H1 (cell line): ENCODE results near the gene CRKL. TPM values are rescaled to one million over a fixed set of nuclear protein-coding genes. Genes with fewer than 3 reads are reported as not detected.

Experiments
- CTCF ChIA-PET: fragments of 300-600 bp; sonication (Branson Sonifier 250); formaldehyde crosslinking; loops from one replicate; lab custom pipeline; 2021; ENCODE audit not compliant: partially characterized antibody; lab: Charles Lee
- POLR2A ChIA-PET: fragments of 300-600 bp; sonication (Branson Sonifier 250); formaldehyde crosslinking; loops from one replicate; lab custom pipeline; 2021; ENCODE audit warnings: inconsistent platforms; ENCODE audit not compliant: partially characterized antibody; lab: Charles Lee
- DNase-seq, 2 experiments: peaks; one replicate each; pipeline versions ENCODE4 v3.0.0 to v3.0.0-alpha.2; 2010 to 2022; ENCODE audit warnings: low spot score in 2 of 2, low read depth in 1 of 2, mixed read lengths in 1 of 2
- FAIRE-seq: peaks from 2 replicates; lab custom pipeline; 2011; peaks lifted over from hg19 to GRCh38; lab: Jason Lieb, UNC
- H2AFZ ChIP-seq: 2 replicates; pipeline ENCODE4 v1.8.1; 2012; ENCODE audit warnings: low read length, inconsistent platforms
- H2AK5ac ChIP-seq: 2 replicates; pipeline ENCODE4 v1.6.1; 2013; ENCODE audit warnings: low read depth, low read length
- H2BK120ac ChIP-seq: replicated peaks from 2 replicates; pipeline ENCODE3; 2013; ENCODE audit warnings: low read depth, low read length, inconsistent platforms
- H2BK12ac ChIP-seq: 2 replicates; pipeline ENCODE4 v1.6.1; 2013; ENCODE audit warnings: low read depth, low read length
- H2BK15ac ChIP-seq: 2 replicates; pipeline ENCODE4 v1.6.1; 2013; ENCODE audit warnings: low read length
- H2BK20ac ChIP-seq: 2 replicates; pipeline ENCODE4 v1.6.1; 2013; ENCODE audit warnings: low read length
- H2BK5ac ChIP-seq: 2 replicates; pipeline ENCODE4 v1.6.1; 2013; ENCODE audit warnings: low read depth, low read length
- H3K14ac ChIP-seq: 2 replicates; pipeline ENCODE4 v1.6.1; 2013; ENCODE audit warnings: inconsistent platforms; ENCODE audit not compliant: insufficient read length
- H3K18ac ChIP-seq: 2 replicates; pipeline ENCODE4 v1.6.1; 2013; ENCODE audit warnings: low read length; ENCODE audit errors: extremely low read depth
- H3K23ac ChIP-seq: 2 replicates; pipeline ENCODE4 v1.6.1; 2013; ENCODE audit warnings: inconsistent platforms; ENCODE audit not compliant: insufficient read length
- H3K23me2 ChIP-seq: 2 replicates; pipeline ENCODE4 v1.6.1; 2013; ENCODE audit warnings: low read depth, low read length
- H3K27ac ChIP-seq: 2 replicates; pipeline ENCODE4 v1.6.1; 2011; ENCODE audit warnings: low read depth, low read length, inconsistent platforms
- H3K27me3 ChIP-seq, 4 experiments: replicated peaks in 1 of 4; 1 replicate in 1 of 4; 2 replicates in 3 of 4; pipeline versions ENCODE4 v1.6.1 to v1.8.1; 2011 to 2013; ENCODE audit warnings: low read length in 3 of 4, mild to moderate bottlenecking in 3 of 4, inconsistent platforms in 2 of 4, mixed read lengths in 2 of 4, moderate library complexity in 1 of 4; ENCODE audit not compliant: control insufficient read depth in 3 of 4, insufficient read depth in 3 of 4; ENCODE audit errors: extremely low read depth in 1 of 4
- H3K36me3 ChIP-seq, 4 experiments: 2 replicates each; pipeline versions ENCODE4 v1.6.1 to v1.8.1; 2011 to 2013; ENCODE audit warnings: mild to moderate bottlenecking in 4 of 4, low read length in 3 of 4, moderate library complexity in 2 of 4, control low read depth in 1 of 4, inconsistent platforms in 1 of 4; ENCODE audit not compliant: insufficient read depth in 4 of 4, control insufficient read depth in 2 of 4
- H3K4ac ChIP-seq: replicated peaks from 2 replicates; pipeline ENCODE3; 2013; ENCODE audit warnings: low read length, low read depth, mixed read lengths, inconsistent platforms; ENCODE audit not compliant: insufficient read length
- H3K4me1 ChIP-seq, 4 experiments: replicated peaks in 1 of 4; 1 replicate in 1 of 4; 2 replicates in 3 of 4; pipeline versions ENCODE4 v1.6.1 to v1.8.1; 2011 to 2013; ENCODE audit warnings: low read length in 3 of 4, inconsistent platforms in 2 of 4, mixed read lengths in 1 of 4; ENCODE audit not compliant: insufficient read depth in 4 of 4, control insufficient read depth in 3 of 4
- H3K4me2 ChIP-seq, 2 experiments: 2 replicates each; pipeline versions ENCODE4 v1.6.1 to v1.8.1; 2011 to 2013; ENCODE audit warnings: low read depth in 2 of 2, low read length in 2 of 2, control low read depth in 1 of 2, inconsistent platforms in 1 of 2, mild to moderate bottlenecking in 1 of 2; ENCODE audit not compliant: insufficient read depth in 1 of 2
- H3K4me3 ChIP-seq, 4 experiments: fragments of 200-600, 300-600 bp in 1 of 4; sonication (generic), shearing (Covaris generic), sonication (Bioruptor Twin) in 1 of 4; 2 replicates each; pipeline versions ENCODE4 v1.5.1 to v1.8.1; 2011 to 2016; ENCODE audit warnings: low read length in 4 of 4, low read depth in 3 of 4, control low read depth in 2 of 4, inconsistent platforms in 2 of 4, mild to moderate bottlenecking in 2 of 4, mixed read lengths in 1 of 4, moderate library complexity in 1 of 4; ENCODE audit not compliant: insufficient read depth in 2 of 4; ENCODE audit errors: extremely low read depth in 1 of 4
- H3K56ac ChIP-seq: replicated peaks from 2 replicates; pipeline ENCODE3; 2013; ENCODE audit warnings: low read depth, mild to moderate bottlenecking, mixed read lengths, low read length, inconsistent platforms; ENCODE audit not compliant: insufficient read length
- H3K79me1 ChIP-seq: 2 replicates; pipeline ENCODE4 v1.6.1; 2013; ENCODE audit warnings: low read depth, low read length, control low read depth
- H3K79me2 ChIP-seq, 2 experiments: 2 replicates each; pipeline versions ENCODE4 v1.6.1 to v1.8.1; 2012 to 2013; ENCODE audit warnings: low read length in 2 of 2, mild to moderate bottlenecking in 2 of 2, inconsistent platforms in 1 of 2; ENCODE audit not compliant: insufficient read depth in 2 of 2, control insufficient read depth in 1 of 2
- H3K9ac ChIP-seq, 4 experiments: replicated peaks in 1 of 4; 1 replicate in 1 of 4; 2 replicates in 3 of 4; pipeline versions ENCODE4 v1.6.1 to v1.8.1; 2011 to 2013; ENCODE audit warnings: low read depth in 3 of 4, low read length in 3 of 4, control low read depth in 2 of 4, mild to moderate bottlenecking in 2 of 4, moderate library complexity in 2 of 4, inconsistent platforms in 1 of 4; ENCODE audit errors: extremely low read depth in 1 of 4
- H3K9me3 ChIP-seq, 2 experiments: 2 replicates each; pipeline versions ENCODE4 v1.6.1 to v1.8.1; 2012 to 2013; ENCODE audit warnings: mild to moderate bottlenecking in 2 of 2, moderate library complexity in 2 of 2, control low read depth in 1 of 2, inconsistent platforms in 1 of 2, low read depth in 1 of 2, low read length in 1 of 2, mixed read lengths in 1 of 2; ENCODE audit not compliant: insufficient read depth in 2 of 2
- H4K20me1 ChIP-seq, 2 experiments: replicated peaks in 1 of 2; 2 replicates each; pipeline versions ENCODE3 to v1.8.1; 2011 to 2013; ENCODE audit warnings: inconsistent platforms in 2 of 2, low read length in 2 of 2, mild to moderate bottlenecking in 1 of 2; ENCODE audit not compliant: insufficient read depth in 2 of 2, control insufficient read depth in 1 of 2
- H4K5ac ChIP-seq: 2 replicates; pipeline ENCODE4 v1.6.1; 2013; ENCODE audit warnings: low read length, low read depth, mixed read lengths, inconsistent platforms; ENCODE audit not compliant: insufficient read length
- H4K8ac ChIP-seq: 2 replicates; pipeline ENCODE4 v1.8.0; 2013; ENCODE audit warnings: mild to moderate bottlenecking, moderate library complexity, low read length, inconsistent platforms; ENCODE audit not compliant: insufficient read depth; ENCODE audit errors: extremely low read depth
- H4K91ac ChIP-seq: replicated peaks from 2 replicates; pipeline ENCODE3; 2013; ENCODE audit warnings: low read length, mixed read lengths, inconsistent platforms; ENCODE audit not compliant: insufficient read length
- CBX5 ChIP-seq: fragments of 300-800, 300-1000 bp; sonication (generic); IDR thresholded peaks from 2 replicates; pipeline ENCODE4 v1.7.1; 2016; ENCODE audit warnings: antibody characterized with exemption, low read length, low read depth
- EZH2 ChIP-seq: fragments of 200-600 bp; sonication (generic); IDR thresholded peaks from 2 replicates; pipeline ENCODE4 v1.7.1; 2012; ENCODE audit warnings: low read depth, mild to moderate bottlenecking, moderate library complexity, low read length, inconsistent platforms; ENCODE audit not compliant: severe bottlenecking
- HDAC6 ChIP-seq: IDR thresholded peaks from one replicate; pipeline ENCODE4 v1.7.1; 2012; ENCODE audit warnings: low read depth, mild to moderate bottlenecking, inconsistent platforms, low read length, moderate library complexity
- NRF1 ChIP-seq: IDR thresholded peaks from 2 replicates; pipeline ENCODE4 v1.6.1; 2011; ENCODE audit warnings: mild to moderate bottlenecking, low read depth, low read length, improper control_type of control experiment
- POLR2AphosphoS5 ChIP-seq: IDR thresholded peaks from 2 replicates; pipeline ENCODE4 v1.6.1; 2011; ENCODE audit warnings: low read depth, low read length
- SP1 ChIP-seq: IDR thresholded peaks from 2 replicates; pipeline ENCODE4 v1.6.1; 2011; ENCODE audit warnings: low read depth, low read length
- SUZ12 ChIP-seq: fragments of 200-600 bp; sonication (generic); IDR thresholded peaks from 2 replicates; pipeline ENCODE4 v1.6.1; 2012; ENCODE audit warnings: mild to moderate bottlenecking, inconsistent platforms, low read length, moderate library complexity, mixed read lengths
- TAF7 ChIP-seq: optimal IDR thresholded peaks from 2 replicates; pipeline ENCODE3; 2011; ENCODE audit warnings: low read depth, mild to moderate bottlenecking, inconsistent platforms, low read length, moderate library complexity, borderline replicate concordance
- WGBS, 2 experiments: shearing (Covaris generic) in 1 of 2; methylation state at CpG; one replicate each; pipeline versions ENCODE4 v1.1.6 to v1.1.7; 2013 to 2015; ENCODE audit warnings: low lambda C conversion rate in 2 of 2, mixed read lengths in 2 of 2, inconsistent platforms in 1 of 2, low coverage in 1 of 2, missing lambda C conversion rate in 1 of 2; ENCODE audit not compliant: insufficient replicate concordance in 2 of 2, insufficient coverage in 1 of 2, insufficient read length in 1 of 2; ENCODE audit errors: extremely low coverage in 1 of 2, missing lambda C conversion rate in 1 of 2; 5-methylcytosine and 5-hydroxymethylcytosine counted together
- polyA plus RNA-seq, 7 experiments: library from polyadenylated mRNA; depleted of rRNA in 3 of 7; stranded (reverse) in 5 of 7; unstranded in 2 of 7; fragments of >200 nt in 5 of 7; fragments of 200-250 nt in 2 of 7; gene quantifications; 1 replicate in 5 of 7; 2 replicates in 1 of 7; 4 replicates in 1 of 7; pipeline versions ENCODE4 v1.2.1 to v1.2.3, GENCODE V29; 2011 to 2013; ENCODE audit warnings: missing spikeins in 2 of 7, mixed read lengths in 2 of 7
- total RNA-seq: library from RNA; stranded (reverse); fragmentation: NEBNext Ultra II Directional; extraction: Animal tissue kit (Norgen Biotek cat#: 25700); gene quantifications from 2 replicates; pipeline ENCODE4 v1.2.1, GENCODE V29; 2021

Gene CRKL
- total and polyA plus RNA-seq, 2 of the 8 experiments (the other 6 are each of a cell fraction or from before 2014, with no cell fraction given) = 34.5 to 94.5 TPM

DNA sequence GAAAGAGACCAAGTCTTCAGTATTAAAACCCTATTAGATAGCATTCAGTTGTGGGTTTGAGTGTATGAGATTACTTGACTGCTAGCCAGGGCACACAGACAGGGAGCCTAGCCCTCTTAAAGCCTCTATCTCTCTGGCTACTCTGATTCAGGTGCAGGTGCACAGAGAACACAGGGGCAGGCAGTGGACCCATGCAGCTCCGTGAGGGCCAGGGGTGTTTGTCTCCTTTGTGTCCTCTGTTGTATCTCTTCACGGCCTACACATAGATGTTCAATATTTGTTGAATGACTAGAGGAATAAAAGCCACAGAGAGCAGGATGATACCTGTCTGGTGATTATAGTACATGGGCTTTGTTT, 28.3 kb downstream of the CRKL start:
- peaks cover under 1 to 16% (median 10%) of the 10 kb centered on the region in 4 experiments; a peak in 6 of 8 replicates for H3K36me3 ChIP-seq
- FAIRE-seq = no peak
- no peak overlapping the region for H2BK12ac ChIP-seq
- H3K27me3 ChIP-seq = no peaks in the 10 kb centered on the region
- ChIA-PET CTCF (no interaction called here), POLR2A (no interaction called here)
- H2BK5ac ChIP-seq = no peak overlapping the region
- H4K91ac ChIP-seq = no peak overlapping the region
- 94% methylated on average over 2 of the region's 2 CpGs; no CpG with 5 or more reads in 1 of the 2 experiments for WGBS, 2 experiments
- no peak overlapping the region for H2AK5ac ChIP-seq
- no peak for DNase-seq
- peaks cover 36 to 38% of the 10 kb centered on the region in 2 experiments for H4K20me1 ChIP-seq
- no peak overlapping the region for H2BK20ac ChIP-seq
- no peaks in the 10 kb centered on the region; a peak in 1 of 7 replicates for H3K4me1 ChIP-seq
- no peak overlapping the region for H3K9ac ChIP-seq
- H2AFZ ChIP-seq = no peak overlapping the region
- H3K56ac ChIP-seq = no peak overlapping the region
- no peak overlapping the region for H3K27ac ChIP-seq
- H2BK120ac ChIP-seq = no peak overlapping the region
- peaks cover 29 to 98% of the 10 kb centered on the region in 2 experiments for H3K79me2 ChIP-seq
- no peak overlapping the region for H3K4me2 ChIP-seq
- no peak overlapping the region for H3K23ac ChIP-seq
- TF ChIP-seq SUZ12 (no peak), SP1 (no peak), TAF7 (no peak), NRF1 (no peak), HDAC6 (no peak), POLR2AphosphoS5 (no peak), EZH2 (no peak), CBX5 (no peak)
- H3K4ac ChIP-seq = no peak overlapping the region
- H3K9me3 ChIP-seq = no peaks in the 10 kb centered on the region
- H4K8ac ChIP-seq = no peak overlapping the region
- no peak overlapping the region for H4K5ac ChIP-seq
- no peak overlapping the region for H2BK15ac ChIP-seq
- no peak overlapping the region for H3K18ac ChIP-seq
- peaks cover 11% of the 10 kb centered on the region for H3K79me1 ChIP-seq
- H3K14ac ChIP-seq = no peak overlapping the region
- no peak overlapping the region for H3K4me3 ChIP-seq
- H3K23me2 ChIP-seq = no peaks in the 10 kb centered on the region
